NCI-H2196 (cell line): Measurements from ENCODE around the gene RTKN.
"Not testable (repeated sequence)": the region's sequence is repeated elsewhere in the genome, so short reads cannot be mapped to it uniquely, and the experiment has no call there.

Experiments
- DNase-seq: peaks from one replicate; lab custom pipeline; 2025; ENCODE audit not compliant: unreplicated experiment; lab: John Stamatoyannopoulos, UW

The RTKN gene

GRCh38 chr2:74461187-74462053 is 19.7 kb upstream of the RTKN start:
- DNase-seq: no peak

- DNase-seq: not testable (repeated sequence)
Measured at GRCh38 chr2:74460187-74460586, 18.4 kb upstream of the RTKN start.

- not testable (repeated sequence) for DNase-seq
Measured at GRCh38 chr2:74459503-74460118, 17.9 kb upstream of the RTKN start.

- DNase-seq: no peak
Measured at GRCh38 chr2:74458938-74459363, 17.2 kb upstream of the RTKN start.

- DNase-seq: peak; percentile 88
Measured at GRCh38 chr2:74458132-74458937, 16.6 kb upstream of the RTKN start, which contains the start of gene WBP1. Gene WBP1 (plus strand): TSS chr2:74458438. CDS start chr2:74458603, 165 bp downstream.

GRCh38 chr2:74457549-74458131 is 15.9 kb upstream of the RTKN start:
- peak; percentile 61 for DNase-seq

- no peak for DNase-seq
Measured at GRCh38 chr2:74457129-74457548, 15.4 kb upstream of the RTKN start.

GRCh38 chr2:74454654-74455511 is 13.1 kb upstream of the RTKN start, which contains the start of gene INO80B:
Gene INO80B (plus strand): TSS chr2:74455087. CDS start chr2:74455117, 30 bp downstream.
- peak; percentile 81 for DNase-seq

- no peak for DNase-seq
Measured at GRCh38 chr2:74450570-74451190, 8.9 kb upstream of the RTKN start.

GRCh38 chr2:74448771-74449170 is 7.0 kb upstream of the RTKN start:
- DNase-seq: no peak

- DNase-seq: no peak
Measured at GRCh38 chr2:74447230-74447999, 5.7 kb upstream of the RTKN start.

- no peak for DNase-seq
Measured at GRCh38 chr2:74444498-74445318, 3.0 kb upstream of the RTKN start.

GRCh38 chr2:74442483-74443297 is 953 bp upstream of the RTKN start:
- not testable (repeated sequence) for DNase-seq

GRCh38 chr2:74441170-74441689 is 507 bp downstream of the RTKN start:
- DNase-seq: no peak

- peak; percentile 70 for DNase-seq
Measured at GRCh38 chr2:74440378-74441169, 1.2 kb downstream of the RTKN start.

- no peak for DNase-seq
Measured at GRCh38 chr2:74439803-74440377, 1.8 kb downstream of the RTKN start.
